Hypothalamus (tissue), 51 donors: ENCODE data around the gene MELTF.

ENCODE experiments used
- DNase-seq, 51 donors: peaks; one replicate each; lab custom pipeline; 2025; lab: John Stamatoyannopoulos, UW

MELTF gene

DNA sequence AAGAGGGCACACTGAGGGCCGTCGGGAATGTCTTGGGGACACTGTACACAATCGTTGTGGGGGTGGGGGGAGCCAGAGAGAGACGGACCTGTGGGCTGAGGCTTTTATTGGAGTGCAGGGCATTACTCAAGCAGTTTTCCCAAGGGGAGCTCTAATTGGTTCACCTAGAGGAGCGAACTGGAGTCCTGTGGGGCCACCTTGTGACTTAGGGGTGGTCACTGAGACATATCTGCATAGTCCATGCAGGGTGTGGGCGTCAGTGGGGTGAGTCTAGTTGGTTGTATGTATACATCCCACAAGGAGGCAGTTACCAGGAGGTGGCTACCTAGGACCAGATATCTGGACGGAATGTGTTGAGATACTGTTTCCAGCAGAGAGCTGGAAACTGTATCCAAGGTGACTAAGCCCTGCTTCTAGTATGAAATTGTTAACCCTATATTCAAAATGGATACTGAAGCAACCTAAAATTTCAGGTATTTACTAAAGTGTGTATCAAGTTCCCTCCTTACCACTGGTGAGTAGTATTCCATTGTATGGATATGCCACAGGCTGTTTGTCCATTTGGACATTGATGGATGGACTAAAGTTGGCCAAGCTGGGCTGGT is 58.4 kb downstream of the MELTF start:
- DNase-seq: no peak

DNA sequence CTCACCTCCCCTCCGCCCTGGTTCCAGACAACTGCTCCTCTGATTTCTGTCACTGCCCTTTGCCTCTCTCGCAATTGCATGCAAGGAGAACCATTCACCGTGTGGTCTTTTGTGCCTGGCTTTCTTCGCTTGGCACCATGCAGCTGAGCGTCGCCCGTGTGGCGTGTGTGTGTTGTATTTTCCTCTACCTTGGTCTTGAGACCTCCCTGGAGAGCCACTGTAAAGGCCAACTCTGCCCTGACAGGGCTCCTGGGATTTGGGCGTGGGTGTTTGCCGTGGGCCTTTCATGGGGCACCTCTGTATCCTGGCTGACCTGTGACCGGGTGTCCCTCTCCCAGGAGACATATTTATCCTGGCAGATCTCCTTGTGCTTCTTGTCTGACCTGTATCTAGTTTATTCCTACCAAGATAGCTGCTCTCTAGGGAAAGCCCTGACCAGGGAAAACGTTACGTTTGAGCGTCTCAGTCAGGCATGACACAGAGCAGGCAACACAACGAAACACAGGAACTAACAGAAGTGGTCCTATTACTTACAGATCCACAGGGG is 59.0 kb downstream of the MELTF start:
- DNase-seq: no peak

DNA sequence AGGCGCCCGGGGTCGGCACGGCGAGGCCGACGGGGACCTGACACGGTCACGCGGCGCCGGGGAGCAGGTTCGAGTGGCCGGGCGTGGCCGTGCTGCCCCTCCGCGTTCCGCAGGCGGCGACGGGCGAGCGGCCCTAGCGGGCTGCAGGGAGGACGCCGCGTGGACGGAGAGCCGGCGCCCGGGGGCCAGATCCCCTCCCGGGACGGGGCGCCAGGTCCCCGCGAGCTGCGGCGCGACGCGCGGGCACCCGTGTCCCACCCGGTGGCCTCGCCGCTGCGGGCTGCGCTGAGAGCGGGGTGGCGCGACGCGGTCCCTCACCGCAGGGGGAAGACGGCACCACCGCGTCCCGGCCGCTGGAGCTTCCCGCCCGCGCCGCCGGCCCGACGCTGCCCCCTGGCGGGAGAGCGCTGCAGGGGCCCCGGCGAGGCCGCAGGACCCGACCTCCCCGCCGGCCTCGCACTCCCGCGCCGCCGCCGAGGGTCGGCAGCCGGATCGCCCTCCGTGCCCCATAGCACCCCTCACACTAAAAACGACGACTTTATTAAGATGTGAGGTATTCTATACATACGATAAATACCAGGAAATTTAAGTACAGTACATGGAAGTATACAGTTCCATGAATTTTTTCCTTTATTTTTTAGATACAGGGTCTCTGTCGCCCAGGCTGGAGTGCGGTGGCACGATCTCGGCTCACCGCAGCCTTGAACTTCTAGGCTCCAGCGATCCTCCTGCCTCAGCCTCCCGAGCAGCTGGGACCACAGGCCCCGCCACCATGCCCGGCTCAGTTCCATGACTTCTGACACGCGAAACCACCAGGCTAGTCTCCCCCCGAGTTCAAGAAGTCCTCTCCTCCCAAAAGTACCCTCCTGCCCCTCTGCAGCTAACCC is 59.7 kb downstream of the MELTF start:
- DNase-seq: peak in 31 of 51 donors; percentile 8 to 70 (median 29)

DNA sequence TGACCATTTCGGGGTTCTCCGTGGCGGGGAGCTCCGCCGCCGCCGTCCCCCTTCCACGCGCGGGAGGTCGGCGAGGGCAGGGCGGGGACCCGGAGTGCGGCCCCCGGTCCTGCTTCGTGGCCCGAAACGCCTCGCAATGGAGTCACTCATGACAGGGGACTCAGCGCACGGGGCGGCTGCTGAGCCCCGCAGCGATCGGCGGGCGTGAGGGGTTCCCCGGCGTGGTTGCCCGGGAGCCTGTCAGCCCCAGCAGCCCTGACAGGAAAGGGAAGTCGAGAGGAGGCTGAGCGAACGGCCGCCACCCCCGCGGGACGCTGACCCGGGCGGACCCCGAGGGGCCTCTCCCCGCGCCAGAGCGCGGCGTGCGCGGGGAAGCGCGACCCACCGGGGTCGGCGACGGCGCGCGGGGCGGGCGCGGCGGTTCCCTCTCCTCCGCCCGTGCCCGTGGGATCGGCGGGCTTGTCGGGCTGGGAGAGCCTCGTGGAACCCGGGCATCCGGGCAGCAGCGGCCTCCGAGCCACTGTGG is 60.4 kb downstream of the MELTF start:
- DNase-seq: peak in 9 of 51 donors; percentile 10 to 46 (median 19)

DNA sequence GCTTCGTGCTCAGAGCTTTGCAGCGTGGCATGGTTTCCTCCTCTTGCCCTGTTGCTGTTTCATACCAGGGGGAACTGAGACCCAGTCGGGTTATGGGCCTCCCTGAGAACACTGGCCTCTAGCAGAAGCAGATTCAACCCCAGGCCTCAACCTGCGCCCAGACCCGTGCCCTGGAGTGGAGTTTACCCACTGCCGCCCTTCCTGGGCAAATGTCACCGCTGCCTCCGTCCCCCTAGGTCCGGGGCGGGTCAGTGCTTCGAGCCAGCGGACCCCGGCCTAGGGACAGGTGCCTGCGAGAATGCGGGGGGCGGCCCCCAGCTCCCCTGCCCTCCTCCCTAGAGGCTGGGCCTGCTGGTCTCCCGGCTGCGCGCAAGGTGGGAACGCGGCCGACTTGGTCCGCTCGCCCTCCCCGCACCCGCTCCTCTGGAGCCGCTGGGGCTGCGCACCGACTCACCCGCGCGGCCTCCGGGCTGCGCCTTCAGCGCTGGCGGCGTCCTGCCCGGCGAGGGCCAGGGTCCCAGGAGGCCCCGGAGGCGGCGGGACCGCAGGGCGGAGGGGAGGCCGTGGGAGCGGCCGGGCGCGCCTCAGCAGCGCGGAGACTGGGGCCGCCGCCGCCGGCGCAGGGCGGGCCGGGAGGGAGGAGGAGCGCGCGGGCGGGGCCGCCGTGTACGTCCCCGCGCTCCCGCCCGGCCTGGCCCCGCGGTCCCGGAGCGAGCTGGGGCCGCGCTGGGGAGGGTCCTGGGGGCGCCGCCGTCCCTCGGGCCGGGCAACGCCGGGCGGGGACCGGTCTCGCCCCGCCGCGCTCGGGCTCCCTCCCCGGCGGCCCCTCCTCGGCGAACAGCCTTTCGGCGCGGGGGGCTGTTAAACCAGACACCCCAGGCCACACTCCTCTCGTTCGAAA is 61.1 kb downstream of the MELTF start, which contains the start of gene PIGZ:
Gene PIGZ (minus strand): TSS at position 601 of the 901 bp plus-strand sequence. CDS start 16,802 bp downstream, outside the sequence.
- DNase-seq: peak in 19 of 51 donors; percentile 5 to 62 (median 32)

DNA sequence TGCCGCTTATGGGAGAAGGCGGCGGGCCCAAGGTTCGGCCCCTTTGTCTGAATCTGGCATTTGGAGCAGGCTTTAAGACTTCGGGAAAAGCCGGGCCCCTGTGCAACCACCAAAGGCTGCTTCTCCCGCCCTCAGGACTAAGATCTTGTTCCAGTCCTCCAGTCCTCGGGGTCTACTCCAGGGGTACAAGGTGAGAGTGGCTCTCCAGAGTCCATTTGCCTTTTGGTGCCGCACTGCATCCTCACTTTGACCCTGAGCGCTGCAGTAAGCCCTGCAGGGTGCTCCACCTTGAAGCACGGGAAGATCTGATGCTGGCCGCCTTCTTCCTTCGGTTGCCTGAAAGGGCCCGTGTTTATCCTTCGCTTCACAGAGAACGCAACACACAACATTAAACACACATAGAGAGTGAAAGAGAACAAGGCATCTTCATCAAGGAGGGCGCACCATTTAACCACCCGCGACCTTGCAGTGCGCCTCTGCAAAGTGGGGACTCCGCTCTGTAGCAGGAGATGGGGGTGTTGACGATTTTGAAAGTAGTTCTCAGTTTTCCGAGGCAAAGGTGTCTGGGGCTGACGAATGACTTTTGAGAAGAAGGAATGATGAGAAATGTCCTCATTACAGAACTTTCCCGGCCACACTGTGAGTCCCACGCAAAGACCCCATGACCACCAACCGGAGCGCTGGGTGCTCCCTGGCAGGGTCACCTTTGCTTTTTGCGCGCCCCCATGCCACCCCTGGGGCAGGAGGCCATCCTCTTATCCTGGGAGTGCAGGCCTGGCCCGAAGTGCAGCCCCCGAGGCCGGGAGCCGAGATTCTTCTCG is 62.0 kb downstream of the MELTF start:
- no peak for DNase-seq

DNA sequence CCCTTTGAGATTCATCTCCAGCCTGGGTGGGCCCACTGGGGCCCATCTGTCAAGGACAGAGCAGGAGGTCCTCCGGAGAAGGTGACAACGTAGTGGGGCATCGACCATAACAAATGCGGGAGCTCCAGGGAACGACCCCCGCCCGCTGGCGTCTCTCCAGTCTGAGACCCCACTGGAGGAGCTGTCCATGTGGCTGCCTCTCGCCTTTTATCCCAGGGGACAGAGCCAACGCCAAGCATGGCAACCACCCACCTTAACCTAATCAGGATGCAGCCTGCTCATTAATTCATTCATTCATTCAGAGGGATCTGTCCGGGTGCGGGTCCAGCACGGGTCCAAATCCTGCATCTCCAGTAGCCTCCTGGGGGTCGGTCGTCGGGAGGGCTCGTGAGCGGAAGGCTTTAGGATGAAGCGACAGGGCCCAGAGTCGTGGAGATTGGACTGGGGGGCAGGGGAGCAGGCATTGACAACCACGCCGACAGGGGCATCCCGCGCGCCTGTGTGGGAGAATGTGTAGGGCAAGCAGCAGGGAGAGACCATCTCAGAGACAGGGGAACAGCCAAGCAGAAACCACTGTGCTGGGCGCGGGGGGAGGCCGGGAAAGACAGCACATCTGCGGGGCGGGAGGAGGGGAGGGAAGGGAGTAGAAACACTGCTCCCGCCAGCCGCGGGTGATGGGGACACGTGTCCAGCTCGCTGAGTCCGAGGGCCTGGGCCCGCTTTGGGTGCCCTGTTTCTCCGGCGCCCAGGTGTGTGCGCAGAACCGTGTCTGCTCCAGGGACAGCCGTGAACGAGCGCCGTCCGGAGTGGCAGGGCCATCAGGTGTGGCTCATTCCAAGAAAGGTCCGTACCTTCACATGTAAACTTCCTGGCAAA is 62.9 kb downstream of the MELTF start:
- DNase-seq: peak in 10 of 51 donors; percentile 10 to 40 (median 19)

DNA sequence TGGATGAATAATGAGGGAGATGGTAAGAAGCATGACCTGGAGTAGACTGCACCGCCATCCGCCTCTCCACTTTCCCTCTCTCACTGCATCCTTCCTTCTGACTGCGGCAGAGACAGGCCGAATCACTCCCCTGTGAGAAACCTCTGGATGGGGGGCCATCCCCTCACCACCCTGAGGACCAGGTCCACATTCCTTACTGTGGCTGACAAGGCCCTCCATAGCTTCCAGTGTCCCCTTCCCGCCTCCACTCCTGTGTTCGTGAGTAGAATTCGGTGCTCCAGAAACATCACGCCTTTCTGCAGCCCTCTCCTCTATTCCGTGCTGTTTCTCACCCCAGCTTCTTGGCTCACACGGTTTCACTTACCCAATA is 63.8 kb downstream of the MELTF start:
- no peak for DNase-seq

DNA sequence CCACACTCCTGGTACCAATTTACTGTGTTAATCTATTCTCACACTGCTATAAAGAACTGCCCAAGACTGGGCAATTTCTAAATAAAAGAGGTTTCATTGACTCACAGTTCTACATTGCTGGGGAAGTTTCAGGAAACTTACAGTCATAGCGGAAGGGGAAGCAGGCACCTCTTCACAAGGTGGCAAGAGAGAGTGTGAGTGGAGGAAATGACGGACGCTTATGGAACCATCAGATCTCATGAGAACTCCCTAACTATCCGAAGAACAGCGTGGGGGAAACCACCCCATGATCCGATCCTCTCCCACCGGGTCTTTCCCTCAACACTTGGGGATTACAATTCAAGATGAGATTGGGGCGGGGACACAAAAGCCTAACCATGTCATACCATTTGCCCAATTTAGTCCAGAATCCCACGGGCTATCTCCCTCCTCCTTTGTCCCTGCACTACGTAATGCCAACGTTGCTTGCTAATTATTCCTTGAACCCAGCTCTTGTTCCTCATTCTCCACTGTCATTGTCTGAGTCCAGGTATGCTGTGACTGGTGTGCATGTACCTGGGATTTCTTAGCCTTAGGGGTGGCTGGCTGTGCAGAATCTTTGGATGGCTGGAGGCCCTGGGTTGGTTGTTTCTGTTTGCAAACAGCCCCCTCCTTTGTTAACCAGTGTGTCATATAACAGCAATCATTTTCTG is 64.4 kb downstream of the MELTF start:
- no peak for DNase-seq

DNA sequence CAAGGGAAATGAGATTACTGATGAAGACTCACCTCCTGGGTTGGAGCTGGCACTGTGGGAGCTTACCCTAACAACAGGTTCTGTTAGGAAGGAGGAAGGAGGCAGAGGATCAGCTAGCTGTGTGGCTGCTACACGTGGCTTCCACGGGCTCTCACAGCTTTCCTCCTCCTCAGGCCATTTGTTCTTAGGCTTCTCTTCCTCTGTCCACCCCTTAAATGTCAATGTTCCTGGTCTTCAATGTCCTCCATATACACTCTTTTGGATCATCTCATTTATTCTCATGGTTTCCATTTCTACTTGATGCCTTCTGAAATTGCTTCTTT is 66.0 kb downstream of the MELTF start:
- no peak for DNase-seq

DNA sequence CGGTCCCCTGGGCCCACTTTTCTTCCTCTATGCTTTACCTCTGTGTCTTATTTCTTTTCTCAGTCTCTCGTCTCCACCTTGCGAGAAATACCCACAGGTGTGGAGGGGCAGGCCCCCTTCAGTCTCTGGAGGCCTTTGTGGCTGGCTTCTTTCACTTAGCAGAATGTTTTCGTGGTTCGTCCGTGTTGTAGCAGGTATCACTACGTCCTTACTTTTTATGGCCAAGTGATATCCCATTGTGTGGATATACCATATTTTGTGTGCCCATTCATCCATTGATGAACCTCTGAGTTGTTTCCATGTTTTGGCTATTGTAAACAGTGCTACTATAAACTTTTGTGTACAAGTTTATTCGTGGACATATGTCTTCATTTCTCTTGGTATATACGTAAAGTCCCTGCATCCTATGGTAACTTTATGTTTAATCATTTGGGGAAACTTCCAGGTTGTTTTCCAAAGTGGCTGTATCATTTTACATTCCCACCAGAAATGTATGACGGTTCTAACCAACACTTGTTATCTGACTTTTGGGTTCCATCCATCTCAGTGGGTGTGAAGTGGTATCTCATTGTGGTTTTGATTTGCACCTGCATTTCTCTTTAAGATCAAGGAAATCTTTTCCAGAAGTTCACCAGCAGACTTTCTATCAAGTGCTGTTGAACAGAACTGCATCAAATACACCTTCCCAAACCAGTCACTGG is 66.5 kb downstream of the MELTF start:
- no peak for DNase-seq

DNA sequence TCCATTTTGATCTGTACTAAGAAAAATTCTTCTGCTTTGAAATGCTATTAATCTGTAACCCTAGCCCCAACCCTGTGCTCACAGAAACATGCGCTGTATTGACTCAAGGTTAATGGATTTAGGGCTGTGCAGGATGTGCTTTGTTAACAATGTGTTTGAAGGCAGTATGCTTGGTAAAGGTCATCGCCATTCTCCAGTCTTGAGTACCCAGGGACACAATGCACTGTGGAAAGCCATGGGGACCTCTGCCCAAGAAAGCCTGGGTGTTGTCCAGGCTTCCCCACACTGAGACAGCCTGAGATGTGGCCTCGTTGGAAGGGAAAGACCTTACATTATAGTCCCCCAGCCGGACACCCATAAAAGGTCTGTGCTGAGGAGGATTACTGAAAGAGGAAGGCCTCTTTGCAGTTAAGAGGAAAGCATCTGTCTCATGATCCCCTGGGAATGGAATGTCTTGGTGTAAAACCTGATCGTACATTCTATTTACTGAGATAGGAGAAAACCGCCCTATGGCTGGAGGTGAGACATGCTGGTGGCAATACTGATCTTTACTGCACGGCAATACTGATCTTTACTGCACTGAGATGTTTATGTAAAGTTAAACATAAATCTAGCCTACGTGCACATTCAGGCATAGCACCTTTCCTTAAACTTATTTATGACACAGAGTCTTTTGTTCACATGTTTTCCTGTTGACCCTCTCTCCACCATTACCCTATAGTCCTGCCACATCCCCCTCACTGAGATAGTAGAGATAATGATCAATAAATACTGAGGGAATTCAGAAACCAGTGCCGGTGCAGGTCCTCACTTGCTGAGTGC is 67.3 kb downstream of the MELTF start:
- DNase-seq: no peak

DNA sequence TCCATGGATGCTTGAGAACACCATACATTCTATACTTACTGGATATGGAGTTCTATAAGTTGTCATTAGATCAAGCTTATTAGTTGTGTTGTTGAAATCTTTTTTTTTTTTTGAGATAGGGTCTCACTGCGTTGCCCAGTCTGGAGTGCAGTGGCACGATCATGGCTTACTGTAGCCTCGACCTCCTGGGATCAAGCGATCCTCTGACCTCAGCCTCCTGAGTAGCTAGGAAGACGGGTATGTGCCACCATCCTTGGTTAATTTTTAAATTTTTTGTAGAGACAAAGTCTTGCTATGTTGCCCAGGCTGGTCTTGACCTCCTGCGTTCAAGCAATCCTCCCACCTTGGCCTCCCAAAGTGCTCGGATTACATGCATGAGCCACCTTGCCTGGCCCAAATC is 74.8 kb downstream of the MELTF start:
- DNase-seq: no peak
